Central memory CD8-positive, alpha-beta T cell (primary cell): ENCODE results near the gene RASAL1.

Experiments used
- ATAC-seq: fragments of 150-1000 bp; cut with Tn5 transposase; replicated peaks from 2 replicates; pipeline ENCODE4 v1.10.0; 2022; ENCODE audit warnings: mild to moderate bottlenecking, moderate FRiP score, moderate number of reproducible peaks; ENCODE audit not compliant: poor library complexity, severe bottlenecking; ENCODE audit errors: extremely low read depth
- DNase-seq, 2 donors: peaks; one replicate each; pipeline ENCODE4 v3.0.0; 2021; ENCODE audit warnings: low spot score in 2 of 2
- H3K27ac Mint-ChIP-seq: one replicate; pipeline ENCODE4 v1.8.0; 2022; ENCODE audit warnings: low read depth, mild to moderate bottlenecking, moderate library complexity, mixed read lengths
- H3K27me3 Mint-ChIP-seq: one replicate; pipeline ENCODE4 v1.8.0; 2022; ENCODE audit warnings: mixed read lengths
- H3K36me3 Mint-ChIP-seq: one replicate; pipeline ENCODE4 v1.8.0; 2022; ENCODE audit warnings: mild to moderate bottlenecking, moderate library complexity, mixed read lengths; ENCODE audit not compliant: insufficient read depth
- H3K4me1 Mint-ChIP-seq: one replicate; pipeline ENCODE4 v1.8.0; 2022; ENCODE audit warnings: mixed read lengths
- H3K4me3 Mint-ChIP-seq: one replicate; pipeline ENCODE4 v1.8.0; 2022; ENCODE audit warnings: mild to moderate bottlenecking, moderate library complexity, mixed read lengths
- H3K9me3 Mint-ChIP-seq: one replicate; pipeline ENCODE4 v1.8.0; 2022; ENCODE audit warnings: mixed read lengths

RASAL1 gene

GRCh38 chr12:113056631-113057488 is 78.7 kb downstream of the RASAL1 start, which contains the start of gene DTX1:
DTX1 (plus strand) TSS chr12:113056730; CDS start chr12:113058193, 1,463 bp downstream.
- no peaks in the 10 kb centered on the region for H3K27me3 Mint-ChIP-seq
- peak within 1 kb of the TSS; percentile 75 for H3K4me3 Mint-ChIP-seq
- H3K27ac Mint-ChIP-seq: no peak within 1 kb of the TSS
- H3K36me3 Mint-ChIP-seq: no peaks in the 10 kb centered on the region
- peaks cover 8% of the 10 kb centered on the region for H3K4me1 Mint-ChIP-seq
- DNase-seq: no peak
- ATAC-seq: peak; percentile 78
- H3K9me3 Mint-ChIP-seq: no peaks in the 10 kb centered on the region

DNA sequence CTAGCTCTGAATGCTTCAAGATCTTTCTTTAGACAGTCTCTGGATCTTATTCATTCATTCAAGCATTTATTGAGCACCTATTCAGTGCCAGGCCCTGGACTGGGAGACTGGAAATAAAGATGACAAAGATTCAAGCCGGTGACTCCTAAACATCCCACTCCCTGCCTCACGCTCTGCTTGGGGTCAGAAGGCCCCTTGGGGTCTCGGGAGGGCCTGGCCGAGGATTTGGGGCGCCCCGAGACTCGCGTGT is 79.3 kb downstream of the RASAL1 start:
- Mint-ChIP-seq H3K27me3 (no peaks in the 10 kb centered on the region), H3K9me3 (no peaks in the 10 kb centered on the region), H3K4me1 (peaks cover 8% of the 10 kb centered on the region), H3K4me3 (peak overlapping the region; percentile 75), H3K27ac (no peak overlapping the region), H3K36me3 (no peaks in the 10 kb centered on the region)
- ATAC-seq (no peak), DNase-seq (no peak)

DNA sequence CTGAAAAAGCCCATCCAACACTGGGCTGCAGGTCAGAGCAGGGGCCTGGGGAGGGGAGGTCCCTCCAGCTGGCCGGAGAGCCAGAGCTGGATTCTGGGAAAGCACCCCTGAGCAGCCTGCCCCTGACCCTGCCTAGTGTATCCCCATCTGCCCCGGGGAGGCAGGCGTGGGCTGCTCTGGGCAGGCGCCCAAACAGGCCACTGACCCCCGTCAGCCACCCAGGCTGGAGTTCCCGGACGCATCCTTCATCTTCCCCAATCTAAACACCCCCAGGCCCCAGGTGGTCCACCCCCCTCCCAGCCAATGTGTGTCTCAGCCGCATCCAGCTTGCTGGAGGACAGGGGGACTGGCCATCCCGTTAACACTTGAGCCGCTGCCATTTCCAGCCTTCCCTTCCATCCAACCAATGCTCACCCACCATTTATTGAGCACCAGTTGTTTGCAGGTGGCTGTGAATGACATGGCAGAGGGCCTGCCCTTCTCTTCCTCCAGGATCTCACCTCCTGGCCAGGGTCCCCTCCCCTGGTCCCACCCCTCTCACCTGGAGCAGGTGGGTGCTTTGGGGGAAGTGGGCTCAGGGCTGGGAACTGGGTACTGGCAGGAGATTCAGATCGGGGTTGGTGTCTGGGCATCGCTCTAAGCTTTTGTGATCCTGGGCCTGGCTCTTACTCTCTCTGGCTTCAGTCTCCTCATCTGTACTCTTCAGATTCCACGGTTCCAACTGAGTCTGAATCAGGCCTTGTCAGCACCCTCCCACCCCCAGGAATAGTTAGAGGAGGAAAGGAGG is 79.8 kb downstream of the RASAL1 start:
- peaks cover 8% of the 10 kb centered on the region for H3K4me1 Mint-ChIP-seq
- no peaks in the 10 kb centered on the region for H3K27me3 Mint-ChIP-seq
- H3K9me3 Mint-ChIP-seq: no peaks in the 10 kb centered on the region
- no peak for ATAC-seq
- peak overlapping the region; percentile 75 for H3K4me3 Mint-ChIP-seq
- no peak for DNase-seq
- H3K36me3 Mint-ChIP-seq: no peaks in the 10 kb centered on the region
- H3K27ac Mint-ChIP-seq: no peak overlapping the region

DNA sequence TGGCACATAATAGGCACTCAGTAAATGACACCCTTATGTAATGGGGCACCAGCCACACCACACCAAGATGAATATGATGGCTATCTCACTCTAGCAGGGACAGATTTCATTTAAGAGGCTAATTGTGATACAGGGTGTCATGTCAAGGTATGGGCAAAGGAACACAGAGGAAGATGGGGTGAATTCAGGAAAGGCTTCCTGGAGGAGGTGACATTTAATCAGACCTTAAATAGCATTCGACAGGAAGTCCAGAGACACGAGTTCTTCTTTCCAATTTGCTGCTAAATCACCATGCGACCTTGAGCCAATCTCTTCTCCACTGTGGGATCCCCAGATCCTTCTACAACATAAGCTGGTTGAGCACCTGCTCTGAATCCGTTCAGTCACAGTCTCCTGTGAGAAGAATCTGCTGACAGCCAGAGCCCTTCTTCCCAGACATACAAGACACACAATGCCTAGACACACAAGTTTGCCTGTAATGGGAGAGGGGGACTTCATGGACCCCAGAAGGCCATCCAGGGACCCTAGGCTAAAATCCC is 80.5 kb downstream of the RASAL1 start:
- peak overlapping the region; percentile 26 for H3K4me3 Mint-ChIP-seq
- H3K27ac Mint-ChIP-seq: no peak overlapping the region
- no peak for ATAC-seq
- H3K36me3 Mint-ChIP-seq: no peaks in the 10 kb centered on the region
- peaks cover 12% of the 10 kb centered on the region for H3K4me1 Mint-ChIP-seq
- no peak for DNase-seq
- no peaks in the 10 kb centered on the region for H3K9me3 Mint-ChIP-seq
- no peaks in the 10 kb centered on the region for H3K27me3 Mint-ChIP-seq

GRCh38 chr12:113052326-113052725 is 83.2 kb downstream of the RASAL1 start:
- no peaks in the 10 kb centered on the region for H3K27me3 Mint-ChIP-seq
- peaks cover 25% of the 10 kb centered on the region for H3K4me1 Mint-ChIP-seq
- H3K27ac Mint-ChIP-seq: no peak overlapping the region
- no peaks in the 10 kb centered on the region for H3K9me3 Mint-ChIP-seq
- H3K4me3 Mint-ChIP-seq: no peak overlapping the region
- ATAC-seq (no peak), DNase-seq (no peak)
- no peaks in the 10 kb centered on the region for H3K36me3 Mint-ChIP-seq

DNA sequence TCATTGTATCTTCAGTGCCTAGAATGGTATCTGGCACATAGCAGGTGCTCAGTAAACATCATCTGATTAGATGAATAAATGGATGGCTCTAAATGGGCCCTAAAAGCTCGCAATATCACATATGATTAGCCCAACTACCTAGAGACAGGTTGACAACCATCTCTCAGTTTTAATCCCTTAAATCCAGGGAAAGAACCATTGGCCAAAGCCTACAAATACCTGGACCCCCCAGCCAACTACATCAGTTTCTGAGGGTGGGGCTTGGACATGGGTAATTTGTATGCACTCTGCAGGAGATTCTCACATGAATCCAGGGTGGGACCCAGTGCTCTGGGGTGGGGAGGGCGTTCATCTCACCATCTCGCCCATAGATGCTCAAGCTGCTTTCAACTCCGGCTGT is 83.8 kb downstream of the RASAL1 start:
- DNase-seq: no peak
- H3K27ac Mint-ChIP-seq: no peak overlapping the region
- H3K27me3 Mint-ChIP-seq: no peaks in the 10 kb centered on the region
- H3K36me3 Mint-ChIP-seq: no peaks in the 10 kb centered on the region
- H3K4me1 Mint-ChIP-seq: peaks cover 25% of the 10 kb centered on the region
- no peak for ATAC-seq
- H3K4me3 Mint-ChIP-seq: no peak overlapping the region
- no peaks in the 10 kb centered on the region for H3K9me3 Mint-ChIP-seq

- Mint-ChIP-seq H3K4me3 (no peak overlapping the region), H3K4me1 (peaks cover 25% of the 10 kb centered on the region), H3K27me3 (no peaks in the 10 kb centered on the region), H3K36me3 (no peaks in the 10 kb centered on the region), H3K27ac (no peak overlapping the region), H3K9me3 (no peaks in the 10 kb centered on the region)
- DNase-seq (no peak), ATAC-seq (no peak)
Measured at GRCh38 chr12:113050795-113051194, 84.8 kb downstream of the RASAL1 start.

DNA sequence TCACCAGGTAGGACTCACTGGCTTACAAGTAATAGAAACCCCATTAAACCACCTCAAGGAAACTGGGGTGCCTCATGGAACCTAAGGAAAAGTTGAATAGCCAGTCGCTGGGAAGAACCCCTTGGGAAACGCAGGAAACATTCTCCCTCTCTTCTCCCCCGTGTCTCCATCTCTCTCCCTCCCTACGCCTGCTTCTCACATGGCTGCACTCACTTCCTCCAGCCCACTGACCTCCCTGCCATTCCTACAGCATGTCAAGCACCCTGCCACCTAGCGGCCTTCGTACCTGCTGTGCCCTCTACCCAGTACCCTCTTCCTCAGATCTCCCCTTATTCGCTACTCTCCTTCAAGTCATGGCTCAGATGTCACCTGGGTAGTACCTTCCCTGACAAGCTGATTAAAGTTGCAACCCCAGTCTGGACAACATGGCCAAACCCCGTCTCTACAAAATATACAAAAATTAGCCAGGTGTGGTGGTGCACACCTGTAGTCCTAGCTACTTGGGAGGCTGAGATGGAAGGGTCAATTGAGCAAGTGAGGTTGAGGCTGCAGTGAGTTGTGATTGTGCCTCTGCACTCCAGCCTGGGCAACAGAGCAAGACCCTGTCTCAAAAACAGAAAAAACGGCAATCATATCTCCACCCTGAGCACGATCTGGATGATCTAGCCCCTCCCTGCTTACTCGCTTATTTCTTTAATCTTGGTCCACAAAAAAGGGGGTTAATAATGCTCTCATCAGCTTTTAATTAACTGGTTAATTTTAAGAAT is 85.4 kb downstream of the RASAL1 start:
- H3K4me3 Mint-ChIP-seq: no peak overlapping the region
- no peak for ATAC-seq

More for the DNA sequence above, 85.4 kb downstream of the RASAL1 start:
- no peak overlapping the region for H3K27ac Mint-ChIP-seq
- no peaks in the 10 kb centered on the region for H3K27me3 Mint-ChIP-seq
- DNase-seq: no peak
- H3K9me3 Mint-ChIP-seq: no peaks in the 10 kb centered on the region
- H3K4me1 Mint-ChIP-seq: peaks cover 24% of the 10 kb centered on the region
- H3K36me3 Mint-ChIP-seq: no peaks in the 10 kb centered on the region
